Liver (tissue), 3 donors: Measurements from ENCODE around the gene KLK10.

Source experiments
- CTCF ChIP-seq: fragments of 150-350 bp; IDR thresholded peaks from 2 replicates; pipeline ENCODE4 v1.5.1; 2017; ENCODE audit warnings: improper control_type of control experiment, low read depth, low read length; ENCODE audit not compliant: missing input control
- EGR1 ChIP-seq, 2 donors: IDR thresholded peaks; 2 replicates each; pipeline ENCODE4 v1.6.1; 2016 to 2018; ENCODE audit warnings: antibody characterized with exemption in 2 of 2, low read depth in 2 of 2
- HNF4G ChIP-seq: IDR thresholded peaks from 2 replicates; pipeline ENCODE4 v1.6.1; 2016; ENCODE audit warnings: antibody characterized with exemption
- JUND ChIP-seq, 2 donors: IDR thresholded peaks; 2 replicates each; pipeline ENCODE4 v1.6.1; 2016; ENCODE audit warnings: antibody characterized with exemption in 2 of 2
- MAX ChIP-seq: IDR thresholded peaks from 2 replicates; pipeline ENCODE4 v1.6.1; 2016; ENCODE audit warnings: antibody characterized with exemption
- RAD21 ChIP-seq, 2 donors: IDR thresholded peaks; 2 replicates each; pipeline ENCODE4 v1.6.1; 2016; ENCODE audit warnings: antibody characterized with exemption in 2 of 2, mild to moderate bottlenecking in 2 of 2
- RXRA ChIP-seq, 2 donors: IDR thresholded peaks; 2 replicates each; pipeline ENCODE4 v1.6.1; 2017 to 2018; ENCODE audit warnings: antibody characterized with exemption in 2 of 2, mild to moderate bottlenecking in 1 of 2
- TAF1 ChIP-seq: conservative IDR thresholded peaks from 2 replicates; pipeline ENCODE4 v1.6.1; 2016; ENCODE audit warnings: antibody characterized with exemption, mild to moderate bottlenecking
- YY1 ChIP-seq: IDR thresholded peaks from 2 replicates; pipeline ENCODE4 v1.6.1; 2016; ENCODE audit warnings: antibody characterized with exemption, mild to moderate bottlenecking
- TF ChIP-seq, protein P1 (sequence below): IDR thresholded peaks from 2 replicates; pipeline ENCODE4 v1.6.1; 2016; ENCODE audit warnings: antibody characterized with exemption
- TF ChIP-seq, protein P2 (sequence below): IDR thresholded peaks from 2 replicates; pipeline ENCODE4 v1.6.1; 2016; ENCODE audit warnings: antibody characterized with exemption, mild to moderate bottlenecking
- donor health status: healthy.
- donor health status: healthy.

DNA sequence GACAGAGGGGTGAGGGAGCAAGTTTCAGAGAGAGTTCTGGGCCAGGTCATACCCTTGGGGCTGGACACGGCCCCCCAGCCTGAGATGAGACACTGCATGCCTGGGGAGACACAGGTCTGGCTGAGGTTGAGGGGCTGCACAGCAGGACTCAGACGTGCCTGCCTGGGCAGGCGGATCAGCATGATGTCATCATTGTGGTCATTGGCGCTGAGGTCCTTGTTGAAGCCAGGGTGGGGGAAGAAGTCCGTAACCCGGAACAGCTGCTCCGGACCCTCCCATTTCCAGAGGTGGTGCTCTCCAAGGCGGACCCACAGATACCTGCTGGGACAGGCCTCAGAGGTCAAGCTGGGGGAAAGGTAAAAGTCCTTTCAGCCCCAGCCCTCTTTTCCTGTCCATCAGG, 13.1 kb downstream of the KLK10 start:
- no peak for TF ChIP-seq EGR1 (IDR thresholded peaks at IDR 0.05; ENCODE audit: low read depth in 2 of 2)
- TF ChIP-seq CTCF: no peak
- no peak for TF ChIP-seq RAD21 (IDR thresholded peaks at IDR 0.05)
- no peak for TF ChIP-seq RXRA (IDR thresholded peaks at IDR 0.05)
- no peak for TF ChIP-seq JUND (IDR thresholded peaks at IDR 0.05)
- no peak for TF ChIP-seq HNF4G
- TF ChIP-seq, protein P1, sequence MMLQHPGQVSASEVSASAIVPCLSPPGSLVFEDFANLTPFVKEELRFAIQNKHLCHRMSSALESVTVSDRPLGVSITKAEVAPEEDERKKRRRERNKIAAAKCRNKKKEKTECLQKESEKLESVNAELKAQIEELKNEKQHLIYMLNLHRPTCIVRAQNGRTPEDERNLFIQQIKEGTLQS: no peak
- no peak for TF ChIP-seq YY1
- TF ChIP-seq, protein P2, sequence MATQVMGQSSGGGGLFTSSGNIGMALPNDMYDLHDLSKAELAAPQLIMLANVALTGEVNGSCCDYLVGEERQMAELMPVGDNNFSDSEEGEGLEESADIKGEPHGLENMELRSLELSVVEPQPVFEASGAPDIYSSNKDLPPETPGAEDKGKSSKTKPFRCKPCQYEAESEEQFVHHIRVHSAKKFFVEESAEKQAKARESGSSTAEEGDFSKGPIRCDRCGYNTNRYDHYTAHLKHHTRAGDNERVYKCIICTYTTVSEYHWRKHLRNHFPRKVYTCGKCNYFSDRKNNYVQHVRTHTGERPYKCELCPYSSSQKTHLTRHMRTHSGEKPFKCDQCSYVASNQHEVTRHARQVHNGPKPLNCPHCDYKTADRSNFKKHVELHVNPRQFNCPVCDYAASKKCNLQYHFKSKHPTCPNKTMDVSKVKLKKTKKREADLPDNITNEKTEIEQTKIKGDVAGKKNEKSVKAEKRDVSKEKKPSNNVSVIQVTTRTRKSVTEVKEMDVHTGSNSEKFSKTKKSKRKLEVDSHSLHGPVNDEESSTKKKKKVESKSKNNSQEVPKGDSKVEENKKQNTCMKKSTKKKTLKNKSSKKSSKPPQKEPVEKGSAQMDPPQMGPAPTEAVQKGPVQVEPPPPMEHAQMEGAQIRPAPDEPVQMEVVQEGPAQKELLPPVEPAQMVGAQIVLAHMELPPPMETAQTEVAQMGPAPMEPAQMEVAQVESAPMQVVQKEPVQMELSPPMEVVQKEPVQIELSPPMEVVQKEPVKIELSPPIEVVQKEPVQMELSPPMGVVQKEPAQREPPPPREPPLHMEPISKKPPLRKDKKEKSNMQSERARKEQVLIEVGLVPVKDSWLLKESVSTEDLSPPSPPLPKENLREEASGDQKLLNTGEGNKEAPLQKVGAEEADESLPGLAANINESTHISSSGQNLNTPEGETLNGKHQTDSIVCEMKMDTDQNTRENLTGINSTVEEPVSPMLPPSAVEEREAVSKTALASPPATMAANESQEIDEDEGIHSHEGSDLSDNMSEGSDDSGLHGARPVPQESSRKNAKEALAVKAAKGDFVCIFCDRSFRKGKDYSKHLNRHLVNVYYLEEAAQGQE: no peak
- TF ChIP-seq TAF1: no peak
- TF ChIP-seq MAX: no peak
